ENCODE results near the gene GRB7.

DNA sequence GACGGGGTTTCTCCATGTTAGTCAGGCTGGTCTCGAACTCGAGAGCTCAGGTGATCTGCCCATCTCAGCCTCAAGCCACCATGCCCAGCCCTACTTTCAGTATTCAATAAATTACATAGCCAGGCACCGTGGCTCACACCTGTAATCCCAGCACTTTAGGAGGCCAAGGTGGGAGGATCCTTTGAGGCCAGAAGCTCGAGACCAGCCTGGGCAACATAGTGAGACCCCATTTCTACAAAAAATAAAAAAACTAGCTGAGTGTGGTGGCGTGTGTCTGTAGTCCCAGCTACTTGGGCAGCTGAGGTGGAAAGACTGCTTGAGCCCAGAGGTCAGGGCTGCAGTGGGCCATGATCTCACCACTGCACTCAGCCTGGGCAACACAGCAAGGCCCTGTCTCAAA, 15.6 kb upstream of the GRB7 start:
- TF ChIP-seq, protein P1, sequence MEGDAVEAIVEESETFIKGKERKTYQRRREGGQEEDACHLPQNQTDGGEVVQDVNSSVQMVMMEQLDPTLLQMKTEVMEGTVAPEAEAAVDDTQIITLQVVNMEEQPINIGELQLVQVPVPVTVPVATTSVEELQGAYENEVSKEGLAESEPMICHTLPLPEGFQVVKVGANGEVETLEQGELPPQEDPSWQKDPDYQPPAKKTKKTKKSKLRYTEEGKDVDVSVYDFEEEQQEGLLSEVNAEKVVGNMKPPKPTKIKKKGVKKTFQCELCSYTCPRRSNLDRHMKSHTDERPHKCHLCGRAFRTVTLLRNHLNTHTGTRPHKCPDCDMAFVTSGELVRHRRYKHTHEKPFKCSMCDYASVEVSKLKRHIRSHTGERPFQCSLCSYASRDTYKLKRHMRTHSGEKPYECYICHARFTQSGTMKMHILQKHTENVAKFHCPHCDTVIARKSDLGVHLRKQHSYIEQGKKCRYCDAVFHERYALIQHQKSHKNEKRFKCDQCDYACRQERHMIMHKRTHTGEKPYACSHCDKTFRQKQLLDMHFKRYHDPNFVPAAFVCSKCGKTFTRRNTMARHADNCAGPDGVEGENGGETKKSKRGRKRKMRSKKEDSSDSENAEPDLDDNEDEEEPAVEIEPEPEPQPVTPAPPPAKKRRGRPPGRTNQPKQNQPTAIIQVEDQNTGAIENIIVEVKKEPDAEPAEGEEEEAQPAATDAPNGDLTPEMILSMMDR (IDR thresholded peaks at IDR 0.05; ENCODE audit: low read depth, low read length) = no peak
- TF ChIP-seq EZH2phosphoT487 (IDR thresholded peaks at IDR 0.05; ENCODE audit: low read depth) = no peak
